Activated naive CD4-positive, alpha-beta T cell treated with anti-CD3 and anti-CD28 coated beads, Interleukin-2, amount 10 ng/mL, durations not matched to agents 7 days and 5 days (primary cell): Measurements from ENCODE around the gene RNU1-3.
A peak's percentile ranks its signal among the peaks of the same experiment; 100 is the strongest.
"Not testable (repeated sequence)": the region's sequence is repeated elsewhere in the genome, so short reads cannot be mapped to it uniquely, and the experiment has no call there.

Source experiments
- CTCF ChIA-PET: fragments of 350-600 bp; sonication (Branson Sonifier 250); formaldehyde crosslinking; loops from one replicate; lab custom pipeline; 2021; ENCODE audit warnings: antibody characterized with exemption; lab: Charles Lee
- DNase-seq: peaks from one replicate; pipeline ENCODE4 v3.0.0-alpha.2; 2020
- H3K27ac Mint-ChIP-seq: one replicate; pipeline ENCODE4 v1.8.0; 2021; ENCODE audit warnings: mild to moderate bottlenecking, moderate library complexity, mixed read lengths
- H3K27me3 Mint-ChIP-seq: one replicate; pipeline ENCODE4 v1.8.0; 2021; ENCODE audit warnings: mild to moderate bottlenecking, mixed read lengths
- H3K36me3 Mint-ChIP-seq: one replicate; pipeline ENCODE4 v1.8.0; 2021; ENCODE audit warnings: mixed read lengths
- H3K4me1 Mint-ChIP-seq: one replicate; pipeline ENCODE4 v1.8.0; 2021; ENCODE audit warnings: mixed read lengths
- H3K4me3 Mint-ChIP-seq: one replicate; pipeline ENCODE4 v1.8.0; 2021; ENCODE audit warnings: mild to moderate bottlenecking, moderate library complexity, mixed read lengths
- H3K9me3 Mint-ChIP-seq: one replicate; pipeline ENCODE4 v1.8.0; 2021; ENCODE audit warnings: mixed read lengths

The RNU1-3 gene

GRCh38 chr1:16666502-16667413, at the start of gene RNU1-3:
Gene RNU1-3 (minus strand): TSS chr1:16666948.
- not testable (repeated sequence) for H3K27ac Mint-ChIP-seq, H3K36me3 Mint-ChIP-seq

GRCh38 chr1:16713480-16713879, 46.7 kb upstream of the RNU1-3 start:
- H3K36me3 Mint-ChIP-seq, H3K4me3 Mint-ChIP-seq, DNase-seq, H3K27ac Mint-ChIP-seq, CTCF ChIA-PET, H3K4me1 Mint-ChIP-seq, H3K9me3 Mint-ChIP-seq: not testable (repeated sequence)
- H3K27me3 Mint-ChIP-seq: peaks cover 37% of the 10 kb centered on the region

More at GRCh38 chr1:16666502-16667413, at the start of gene RNU1-3:
- H3K9me3 Mint-ChIP-seq, H3K4me3 Mint-ChIP-seq, CTCF ChIA-PET, H3K4me1 Mint-ChIP-seq, DNase-seq, H3K27me3 Mint-ChIP-seq: not testable (repeated sequence)

GRCh38 chr1:16712984-16713383, 46.2 kb upstream of the RNU1-3 start:
- H3K9me3 Mint-ChIP-seq, H3K27ac Mint-ChIP-seq, H3K36me3 Mint-ChIP-seq, H3K4me1 Mint-ChIP-seq, DNase-seq, CTCF ChIA-PET, H3K4me3 Mint-ChIP-seq: not testable (repeated sequence)
- peaks cover 36% of the 10 kb centered on the region for H3K27me3 Mint-ChIP-seq

- H3K9me3 Mint-ChIP-seq, CTCF ChIA-PET, DNase-seq, H3K27ac Mint-ChIP-seq, H3K36me3 Mint-ChIP-seq, H3K4me1 Mint-ChIP-seq, H3K4me3 Mint-ChIP-seq: not testable (repeated sequence)
- peaks cover 36% of the 10 kb centered on the region for H3K27me3 Mint-ChIP-seq
Observed at GRCh38 chr1:16712582-16712981, 45.8 kb upstream of the RNU1-3 start.

GRCh38 chr1:16712131-16712530, 45.4 kb upstream of the RNU1-3 start:
- peaks cover 36% of the 10 kb centered on the region for H3K27me3 Mint-ChIP-seq
- H3K27ac Mint-ChIP-seq, DNase-seq, CTCF ChIA-PET, H3K4me3 Mint-ChIP-seq, H3K4me1 Mint-ChIP-seq, H3K36me3 Mint-ChIP-seq, H3K9me3 Mint-ChIP-seq: not testable (repeated sequence)

- DNase-seq, H3K27ac Mint-ChIP-seq, H3K36me3 Mint-ChIP-seq, H3K4me3 Mint-ChIP-seq, H3K4me1 Mint-ChIP-seq, H3K9me3 Mint-ChIP-seq, CTCF ChIA-PET: not testable (repeated sequence)
- peaks cover 36% of the 10 kb centered on the region for H3K27me3 Mint-ChIP-seq
Observed at GRCh38 chr1:16710618-16711017, 43.9 kb upstream of the RNU1-3 start.

- peak; percentile 77 for DNase-seq
- not testable (repeated sequence) for H3K27ac Mint-ChIP-seq, H3K4me3 Mint-ChIP-seq, H3K9me3 Mint-ChIP-seq, H3K4me1 Mint-ChIP-seq, H3K36me3 Mint-ChIP-seq
- CTCF ChIA-PET: interaction anchor here (1.2 to 1.3 kb wide), 2 partner anchors 15 to 85 kb away, joined by 3 read pairs; no protein-coding TSS in a partner anchor
- H3K27me3 Mint-ChIP-seq: peaks cover 40% of the 10 kb centered on the region
Observed at GRCh38 chr1:16709659-16710087, 42.9 kb upstream of the RNU1-3 start.

GRCh38 chr1:16708704-16709103, 42.0 kb upstream of the RNU1-3 start:
- not testable (repeated sequence) for H3K9me3 Mint-ChIP-seq, H3K36me3 Mint-ChIP-seq, DNase-seq, H3K4me1 Mint-ChIP-seq, H3K27ac Mint-ChIP-seq, H3K4me3 Mint-ChIP-seq
- H3K27me3 Mint-ChIP-seq: peaks cover 43% of the 10 kb centered on the region
- CTCF ChIA-PET: interaction anchor here (0.7 to 1.3 kb wide), 5 partner anchors 14 to 96 kb away, joined by 3 read pairs; no protein-coding TSS in a partner anchor

- H3K4me3 Mint-ChIP-seq, H3K27ac Mint-ChIP-seq, H3K4me1 Mint-ChIP-seq, H3K36me3 Mint-ChIP-seq, H3K9me3 Mint-ChIP-seq: not testable (repeated sequence)
- peaks cover 36% of the 10 kb centered on the region for H3K27me3 Mint-ChIP-seq
- DNase-seq: peak; percentile 19
- CTCF ChIA-PET: interaction anchor here (0.8 to 1.3 kb wide), 3 partner anchors 9 to 87 kb away, joined by 3 to 5 read pairs (median 4); no protein-coding TSS in a partner anchor
Observed at GRCh38 chr1:16707130-16708093, 40.7 kb upstream of the RNU1-3 start.

GRCh38 chr1:16706302-16706701, 39.6 kb upstream of the RNU1-3 start:
- peak; percentile 12 for DNase-seq
- peaks cover 40% of the 10 kb centered on the region for H3K27me3 Mint-ChIP-seq
- CTCF ChIA-PET, H3K4me3 Mint-ChIP-seq, H3K36me3 Mint-ChIP-seq, H3K27ac Mint-ChIP-seq, H3K4me1 Mint-ChIP-seq, H3K9me3 Mint-ChIP-seq: not testable (repeated sequence)

GRCh38 chr1:16704502-16705100, 37.9 kb upstream of the RNU1-3 start:
- H3K27me3 Mint-ChIP-seq: peaks cover 37% of the 10 kb centered on the region
- not testable (repeated sequence) for H3K9me3 Mint-ChIP-seq, H3K27ac Mint-ChIP-seq, H3K36me3 Mint-ChIP-seq, H3K4me3 Mint-ChIP-seq, DNase-seq, H3K4me1 Mint-ChIP-seq
- CTCF ChIA-PET: interaction anchor here (1.7 kb wide), 1 partner anchor 19 kb away, joined by 5 read pairs; no protein-coding TSS in a partner anchor

- not testable (repeated sequence) for H3K4me3 Mint-ChIP-seq, DNase-seq, H3K4me1 Mint-ChIP-seq, H3K27ac Mint-ChIP-seq, H3K36me3 Mint-ChIP-seq, H3K9me3 Mint-ChIP-seq
- CTCF ChIA-PET: interaction anchor here (1.7 kb wide), 1 partner anchor 18 kb away, joined by 5 read pairs; no protein-coding TSS in a partner anchor
- H3K27me3 Mint-ChIP-seq: peaks cover 33% of the 10 kb centered on the region
Observed at GRCh38 chr1:16704076-16704475, 37.3 kb upstream of the RNU1-3 start.

- DNase-seq, H3K36me3 Mint-ChIP-seq, H3K9me3 Mint-ChIP-seq, CTCF ChIA-PET, H3K4me1 Mint-ChIP-seq, H3K27ac Mint-ChIP-seq, H3K4me3 Mint-ChIP-seq: not testable (repeated sequence)
- peaks cover 36% of the 10 kb centered on the region for H3K27me3 Mint-ChIP-seq
Observed at GRCh38 chr1:16703602-16704001, 36.9 kb upstream of the RNU1-3 start.

GRCh38 chr1:16703141-16703540, 36.4 kb upstream of the RNU1-3 start:
- H3K9me3 Mint-ChIP-seq, H3K4me1 Mint-ChIP-seq, H3K36me3 Mint-ChIP-seq, H3K4me3 Mint-ChIP-seq, DNase-seq, H3K27ac Mint-ChIP-seq, CTCF ChIA-PET: not testable (repeated sequence)
- H3K27me3 Mint-ChIP-seq: peaks cover 37% of the 10 kb centered on the region
